ENCODE results near the gene TACC2. TPM values are rescaled to one million over a fixed set of nuclear protein-coding genes. Genes with fewer than 3 reads are reported as not detected.
"Not testable (repeated sequence)": the region's sequence is repeated elsewhere in the genome, so short reads cannot be mapped to it uniquely, and the experiment has no call there.

TACC2 gene
- total RNA-seq, 4 donors from 2014 or later = 11.5 to 73.0 (median 14.5) TPM

DNA sequence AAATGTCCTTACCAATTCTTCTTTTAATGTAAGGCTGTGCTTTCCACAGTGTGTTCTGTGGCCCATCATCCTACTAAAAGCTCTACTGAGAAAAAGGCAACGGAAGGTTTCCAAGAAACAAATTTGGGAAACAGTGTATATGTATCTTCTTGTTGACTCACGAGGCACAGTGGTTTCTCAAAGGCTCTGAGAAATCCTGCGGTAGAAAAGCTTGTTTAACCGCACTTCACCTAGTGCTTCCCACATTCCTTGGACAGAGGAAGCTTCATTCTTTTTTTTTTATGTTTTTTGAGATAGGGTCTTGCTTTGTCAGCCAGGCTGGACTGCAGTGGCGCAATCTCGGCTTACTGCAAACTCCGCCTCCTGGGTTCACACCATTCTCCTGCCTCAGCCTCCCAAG, 84.5 kb downstream of the TACC2 start:
- H3K36me3 ChIP-seq = no peaks in the 10 kb centered on the region
- no peaks in the 10 kb centered on the region for H3K4me1 ChIP-seq
- H3K4me3 ChIP-seq = no peak overlapping the region
- TF ChIP-seq POLR2A (IDR thresholded peaks at IDR 0.05) = no peak
- TF ChIP-seq, protein P1, sequence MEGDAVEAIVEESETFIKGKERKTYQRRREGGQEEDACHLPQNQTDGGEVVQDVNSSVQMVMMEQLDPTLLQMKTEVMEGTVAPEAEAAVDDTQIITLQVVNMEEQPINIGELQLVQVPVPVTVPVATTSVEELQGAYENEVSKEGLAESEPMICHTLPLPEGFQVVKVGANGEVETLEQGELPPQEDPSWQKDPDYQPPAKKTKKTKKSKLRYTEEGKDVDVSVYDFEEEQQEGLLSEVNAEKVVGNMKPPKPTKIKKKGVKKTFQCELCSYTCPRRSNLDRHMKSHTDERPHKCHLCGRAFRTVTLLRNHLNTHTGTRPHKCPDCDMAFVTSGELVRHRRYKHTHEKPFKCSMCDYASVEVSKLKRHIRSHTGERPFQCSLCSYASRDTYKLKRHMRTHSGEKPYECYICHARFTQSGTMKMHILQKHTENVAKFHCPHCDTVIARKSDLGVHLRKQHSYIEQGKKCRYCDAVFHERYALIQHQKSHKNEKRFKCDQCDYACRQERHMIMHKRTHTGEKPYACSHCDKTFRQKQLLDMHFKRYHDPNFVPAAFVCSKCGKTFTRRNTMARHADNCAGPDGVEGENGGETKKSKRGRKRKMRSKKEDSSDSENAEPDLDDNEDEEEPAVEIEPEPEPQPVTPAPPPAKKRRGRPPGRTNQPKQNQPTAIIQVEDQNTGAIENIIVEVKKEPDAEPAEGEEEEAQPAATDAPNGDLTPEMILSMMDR (IDR thresholded peaks at IDR 0.05) = no peak
- H3K27ac ChIP-seq = no peak overlapping the region
- no peaks in the 10 kb centered on the region for H3K9me3 ChIP-seq
- no peak for DNase-seq
- intact Hi-C loops (cut with DNase I; ENCODE audit: low total_unique reads) = no loop called here
- no peaks in the 10 kb centered on the region for H3K27me3 ChIP-seq

DNA sequence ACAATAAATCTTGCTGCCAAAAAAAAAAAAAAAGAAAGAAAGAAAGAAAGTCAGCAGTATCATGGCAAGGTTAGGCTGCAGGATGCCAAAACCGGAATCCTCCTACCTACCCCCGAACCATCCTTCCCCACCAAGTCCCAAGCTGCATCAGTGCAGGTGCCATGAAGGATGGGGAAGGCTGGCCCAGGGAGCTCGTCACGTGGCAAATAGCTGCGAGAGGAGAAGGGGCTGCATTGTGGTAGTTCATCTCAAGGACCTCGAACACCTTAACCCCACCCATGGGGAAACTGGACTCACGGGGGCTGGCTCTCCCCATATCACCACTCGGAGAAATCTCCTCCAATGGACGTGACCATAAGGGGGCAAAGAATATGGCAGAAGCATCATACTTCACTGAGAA, 86.2 kb downstream of the TACC2 start:
- intact Hi-C loops (cut with DNase I; ENCODE audit: low total_unique reads) = no loop called here
- Histone ChIP-seq H3K36me3 (no peaks in the 10 kb centered on the region), H3K9me3 (no peaks in the 10 kb centered on the region), H3K27me3 (no peaks in the 10 kb centered on the region), H3K4me3 (no peak overlapping the region), H3K4me1 (no peaks in the 10 kb centered on the region), H3K27ac (no peak overlapping the region)
- TF ChIP-seq, protein P1 (IDR thresholded peaks at IDR 0.05) = no peak
- no peak for TF ChIP-seq POLR2A (IDR thresholded peaks at IDR 0.05)
- DNase-seq = no peak

DNA sequence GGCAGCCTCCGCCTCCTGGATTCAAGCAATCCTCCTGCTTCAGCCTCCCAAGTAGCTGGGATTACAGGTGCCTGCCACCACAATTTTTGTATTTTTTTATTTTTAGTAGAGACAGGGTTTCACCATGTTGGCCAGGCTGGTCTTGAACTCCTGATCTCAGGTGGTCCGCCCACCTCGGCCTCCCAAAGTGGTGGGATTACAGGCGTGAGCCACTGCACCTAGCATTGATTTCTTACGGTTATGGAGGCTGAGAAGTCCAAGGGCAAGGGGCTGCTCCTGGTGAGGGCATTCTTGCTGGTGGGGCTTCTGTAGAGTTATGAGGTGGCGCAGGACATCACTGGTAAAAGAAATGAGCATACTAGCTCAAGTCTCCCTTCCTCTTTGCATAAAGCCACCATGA, 86.9 kb downstream of the TACC2 start:
- H3K4me3 ChIP-seq; H3K36me3 ChIP-seq; H3K27ac ChIP-seq; H3K9me3 ChIP-seq; H3K27me3 ChIP-seq; H3K4me1 ChIP-seq; DNase-seq; intact Hi-C loops (cut with DNase I; ENCODE audit: low total_unique reads): not testable (repeated sequence)

DNA sequence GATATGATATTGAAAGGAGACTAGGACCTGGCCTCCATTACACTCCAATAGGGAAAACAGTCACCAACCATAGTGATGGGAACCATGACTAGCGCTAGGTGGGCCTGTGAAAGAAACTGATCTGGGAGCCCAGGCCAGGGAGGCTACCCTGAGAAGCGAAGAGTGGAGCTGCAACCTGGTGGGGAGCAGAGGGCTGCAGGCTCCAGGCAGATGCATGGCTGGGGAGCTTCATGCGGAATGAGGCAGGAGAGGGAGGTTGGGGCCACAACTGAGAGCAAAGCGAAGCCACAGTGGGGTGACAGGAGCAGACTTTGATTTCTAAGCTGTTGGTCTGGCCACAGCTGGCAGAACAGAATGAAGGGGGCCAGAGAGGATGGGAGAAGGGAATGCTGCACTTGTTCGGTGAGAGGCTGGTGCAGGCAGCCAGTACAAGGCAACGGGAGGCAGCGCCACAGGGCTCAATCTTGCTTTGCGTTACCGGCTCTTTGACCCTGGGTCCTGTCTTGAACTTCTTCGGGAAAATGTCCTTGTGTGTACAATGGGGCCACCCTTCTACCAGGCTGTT, 88.4 kb downstream of the TACC2 start:
- intact Hi-C loops (cut with DNase I; ENCODE audit: low total_unique reads) = no loop called here
- Histone ChIP-seq H3K27me3 (no peaks in the 10 kb centered on the region), H3K4me1 (no peaks in the 10 kb centered on the region), H3K9me3 (no peaks in the 10 kb centered on the region), H3K4me3 (no peak overlapping the region), H3K36me3 (no peaks in the 10 kb centered on the region), H3K27ac (no peak overlapping the region)
- DNase-seq = no peak
- TF ChIP-seq POLR2A (IDR thresholded peaks at IDR 0.05) = no peak
- TF ChIP-seq, protein P1 (IDR thresholded peaks at IDR 0.05) = no peak

DNA sequence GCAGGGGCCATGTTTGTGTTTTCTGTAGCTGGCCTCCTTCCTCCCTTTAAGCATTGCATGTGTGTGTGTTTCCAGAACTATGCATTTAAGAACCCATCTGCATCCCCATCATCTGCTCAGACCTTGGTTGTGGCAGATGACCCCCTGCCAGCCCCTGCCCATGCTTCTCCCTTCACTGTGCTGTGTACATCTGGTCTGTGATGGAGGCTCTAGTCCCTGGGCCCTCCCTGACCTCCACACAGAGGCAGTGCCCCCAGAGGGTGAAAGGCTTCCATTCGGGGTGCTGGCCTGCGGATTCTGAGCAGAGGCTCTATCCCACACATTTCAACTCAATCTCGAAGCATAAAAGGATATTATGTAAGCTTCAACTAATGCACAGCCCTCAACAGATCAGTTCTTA, 89.4 kb downstream of the TACC2 start:
- H3K36me3 ChIP-seq = no peaks in the 10 kb centered on the region
- H3K4me1 ChIP-seq = no peaks in the 10 kb centered on the region
- H3K9me3 ChIP-seq = no peaks in the 10 kb centered on the region
- TF ChIP-seq, protein P1 (IDR thresholded peaks at IDR 0.05) = no peak
- TF ChIP-seq POLR2A (IDR thresholded peaks at IDR 0.05) = no peak
- no peak overlapping the region for H3K4me3 ChIP-seq
- H3K27me3 ChIP-seq = no peaks in the 10 kb centered on the region
- no peak for DNase-seq
- peak overlapping the region; percentile 39 to 49 for H3K27ac ChIP-seq
- intact Hi-C loops (cut with DNase I; ENCODE audit: low total_unique reads) = no loop called here
